ENCODE measurements around the gene LPIN1.

Gene LPIN1

GRCh38 chr2:11722292-11723060 lies 24.0 kb upstream of the LPIN1 start:
- no peak for TF ChIP-seq FOXP2 (optimal IDR thresholded peaks at IDR 0.05; ENCODE audit: borderline replicate concordance, extremely low read depth, extremely low read length, insufficient read depth)

- TF ChIP-seq SIN3A (IDR thresholded peaks at IDR 0.05; ENCODE audit: borderline replicate concordance, insufficient read depth, low read length) (no peak), FOXP2 (optimal IDR thresholded peaks at IDR 0.05; ENCODE audit: borderline replicate concordance, extremely low read depth, extremely low read length, insufficient read depth) (no peak), REST (IDR thresholded peaks at IDR 0.05; ENCODE audit: insufficient read depth in 1 of 2, low read depth in 2 of 2, low read length in 2 of 2) (no peak), POLR2AphosphoS5 (IDR thresholded peaks at IDR 0.05; ENCODE audit: low read depth, low read length) (no peak), TAF1 (IDR thresholded peaks at IDR 0.05; ENCODE audit: borderline replicate concordance, insufficient read depth, low read length) (no peak)
These were observed 23.4 kb upstream of the LPIN1 start for GRCh38 chr2:11723061-11723371.

- no peak for TF ChIP-seq POLR2AphosphoS5 (IDR thresholded peaks at IDR 0.05; ENCODE audit: low read depth, low read length)
These were observed 22.3 kb upstream of the LPIN1 start for GRCh38 chr2:11724151-11724550.

GRCh38 chr2:11726384-11726783 lies 20.0 kb upstream of the LPIN1 start:
- TF ChIP-seq REST (IDR thresholded peaks at IDR 0.05; ENCODE audit: insufficient read depth in 1 of 2, low read depth in 2 of 2, low read length in 2 of 2) (no peak), TAF1 (IDR thresholded peaks at IDR 0.05; ENCODE audit: borderline replicate concordance, insufficient read depth, low read length) (no peak), SIN3A (IDR thresholded peaks at IDR 0.05; ENCODE audit: borderline replicate concordance, insufficient read depth, low read length) (no peak), POLR2AphosphoS5 (IDR thresholded peaks at IDR 0.05; ENCODE audit: low read depth, low read length) (no peak), FOXP2 (optimal IDR thresholded peaks at IDR 0.05; ENCODE audit: borderline replicate concordance, extremely low read depth, extremely low read length, insufficient read depth) (no peak)

GRCh38 chr2:11729362-11730212 lies 16.8 kb upstream of the LPIN1 start:
- TF ChIP-seq FOXP2 (optimal IDR thresholded peaks at IDR 0.05; ENCODE audit: borderline replicate concordance, extremely low read depth, extremely low read length, insufficient read depth) (no peak), REST (IDR thresholded peaks at IDR 0.05; ENCODE audit: insufficient read depth in 1 of 2, low read depth in 2 of 2, low read length in 2 of 2) (no peak), POLR2AphosphoS5 (IDR thresholded peaks at IDR 0.05; ENCODE audit: low read depth, low read length) (no peak), SIN3A (IDR thresholded peaks at IDR 0.05; ENCODE audit: borderline replicate concordance, insufficient read depth, low read length) (no peak), TAF1 (IDR thresholded peaks at IDR 0.05; ENCODE audit: borderline replicate concordance, insufficient read depth, low read length) (no peak)

GRCh38 chr2:11732587-11732986 lies 13.8 kb upstream of the LPIN1 start:
- no peak for TF ChIP-seq FOXP2 (optimal IDR thresholded peaks at IDR 0.05; ENCODE audit: borderline replicate concordance, extremely low read depth, extremely low read length, insufficient read depth)
- TF ChIP-seq TAF1 (IDR thresholded peaks at IDR 0.05; ENCODE audit: borderline replicate concordance, insufficient read depth, low read length) = no peak
- TF ChIP-seq REST (IDR thresholded peaks at IDR 0.05; ENCODE audit: insufficient read depth in 1 of 2, low read depth in 2 of 2, low read length in 2 of 2) = no peak
- TF ChIP-seq POLR2AphosphoS5 (IDR thresholded peaks at IDR 0.05; ENCODE audit: low read depth, low read length) = no peak
- no peak for TF ChIP-seq SIN3A (IDR thresholded peaks at IDR 0.05; ENCODE audit: borderline replicate concordance, insufficient read depth, low read length)
